Measurements from ENCODE around the gene CLNS1A. TPM values are rescaled to one million over a fixed set of nuclear protein-coding genes. Genes with fewer than 3 reads are reported as not detected.
"Not testable (repeated sequence)": the region's sequence is repeated elsewhere in the genome, so short reads cannot be mapped to it uniquely, and the experiment has no call there.

The CLNS1A gene
- total and polyA plus RNA-seq, 2 donors from 2014 or later = 74.4 to 79.3 TPM

DNA sequence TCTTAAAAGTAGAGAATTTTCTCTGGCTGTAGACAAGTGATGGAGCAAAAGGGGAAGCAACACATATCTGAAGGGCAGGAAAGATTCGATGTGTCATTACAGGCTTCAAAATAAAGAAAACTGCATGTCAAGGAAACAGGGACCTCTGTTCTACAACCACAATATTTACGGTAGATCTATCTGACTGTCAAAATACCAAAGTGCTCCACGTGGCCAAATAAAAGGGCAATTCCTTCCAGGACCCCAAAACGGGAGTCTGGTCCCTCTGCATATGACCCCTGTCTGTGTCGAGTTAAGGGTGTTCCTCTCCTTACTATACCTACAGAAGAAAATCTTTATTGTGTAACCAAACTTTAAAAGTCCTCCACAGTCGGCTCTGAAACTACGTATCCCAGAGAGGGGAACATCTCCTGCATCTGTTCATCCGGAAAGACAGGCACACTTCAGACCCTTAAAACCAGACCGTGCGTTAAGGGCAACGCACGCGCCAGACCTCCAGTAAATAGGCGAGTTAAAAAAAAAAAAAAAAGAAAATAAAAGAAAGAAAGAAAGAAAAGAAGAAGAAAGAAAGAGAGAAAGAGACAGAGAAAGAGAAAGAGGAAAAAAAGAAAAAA, 756 bp downstream of the CLNS1A start:
- DNase-seq (peak in 2 of 5 donors; percentile 12 to 19), FAIRE-seq (no peak)
- H3K27me3 ChIP-seq (ENCODE audit: control insufficient read depth, insufficient read depth, low read length) = no peaks in the 10 kb centered on the region
- H3K4me3 ChIP-seq (ENCODE audit: low read length in 3 of 3) = peak overlapping the region; percentile 85 to 97 (median 96)
- peaks cover 4 to 9% (median 4%) of the 10 kb centered on the region in 3 donors for H3K4me1 ChIP-seq (ENCODE audit: control insufficient read depth in 2 of 3, insufficient read depth in 2 of 3, low read depth in 1 of 3, low read length in 3 of 3)
- no peaks in the 10 kb centered on the region for H3K9me3 ChIP-seq (ENCODE audit: control insufficient read depth in 2 of 3, insufficient read depth in 1 of 3, low read length in 3 of 3)
- TF ChIP-seq, protein P1, sequence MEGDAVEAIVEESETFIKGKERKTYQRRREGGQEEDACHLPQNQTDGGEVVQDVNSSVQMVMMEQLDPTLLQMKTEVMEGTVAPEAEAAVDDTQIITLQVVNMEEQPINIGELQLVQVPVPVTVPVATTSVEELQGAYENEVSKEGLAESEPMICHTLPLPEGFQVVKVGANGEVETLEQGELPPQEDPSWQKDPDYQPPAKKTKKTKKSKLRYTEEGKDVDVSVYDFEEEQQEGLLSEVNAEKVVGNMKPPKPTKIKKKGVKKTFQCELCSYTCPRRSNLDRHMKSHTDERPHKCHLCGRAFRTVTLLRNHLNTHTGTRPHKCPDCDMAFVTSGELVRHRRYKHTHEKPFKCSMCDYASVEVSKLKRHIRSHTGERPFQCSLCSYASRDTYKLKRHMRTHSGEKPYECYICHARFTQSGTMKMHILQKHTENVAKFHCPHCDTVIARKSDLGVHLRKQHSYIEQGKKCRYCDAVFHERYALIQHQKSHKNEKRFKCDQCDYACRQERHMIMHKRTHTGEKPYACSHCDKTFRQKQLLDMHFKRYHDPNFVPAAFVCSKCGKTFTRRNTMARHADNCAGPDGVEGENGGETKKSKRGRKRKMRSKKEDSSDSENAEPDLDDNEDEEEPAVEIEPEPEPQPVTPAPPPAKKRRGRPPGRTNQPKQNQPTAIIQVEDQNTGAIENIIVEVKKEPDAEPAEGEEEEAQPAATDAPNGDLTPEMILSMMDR (IDR thresholded peaks at IDR 0.05; ENCODE audit: borderline replicate concordance, extremely low read depth, insufficient read depth) = no peak
- H3K36me3 ChIP-seq (ENCODE audit: control insufficient read depth in 2 of 3, insufficient read depth in 3 of 3, low read length in 3 of 3) = no peaks in the 10 kb centered on the region
- intact Hi-C loops (cut with DNase I) = no loop called here
- peak overlapping the region in 2 of 3 donors; percentile 67 to 96 for H3K9ac ChIP-seq (ENCODE audit: low read length in 3 of 3)
- H3K27ac ChIP-seq (ENCODE audit: low read depth in 2 of 2, low read length in 2 of 2) = no peak overlapping the region

DNA sequence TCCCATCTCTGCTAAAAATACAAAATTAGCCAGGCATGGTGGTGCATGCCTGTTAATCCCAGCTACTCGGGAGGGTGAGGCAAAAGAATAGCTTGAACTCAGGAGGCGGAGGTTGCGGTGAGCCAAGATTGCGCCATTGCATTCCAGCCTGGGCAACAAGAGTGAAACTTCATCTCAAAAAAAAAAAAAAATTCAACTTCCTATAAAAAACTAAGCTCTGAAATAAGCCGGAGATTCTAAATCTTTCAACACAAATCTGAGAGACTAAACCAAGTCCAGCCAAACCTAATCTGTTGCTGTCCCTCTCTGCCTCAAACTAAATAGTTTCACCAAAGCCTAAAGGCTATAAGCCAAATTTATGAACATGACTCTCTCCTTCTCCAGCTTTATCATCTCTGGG, 3.7 kb downstream of the CLNS1A start:
- H3K9me3 ChIP-seq (ENCODE audit: control insufficient read depth in 2 of 3, insufficient read depth in 1 of 3, low read length in 3 of 3); DNase-seq; intact Hi-C loops (cut with DNase I); FAIRE-seq; H3K4me1 ChIP-seq (ENCODE audit: control insufficient read depth in 2 of 3, insufficient read depth in 2 of 3, low read depth in 1 of 3, low read length in 3 of 3); H3K36me3 ChIP-seq (ENCODE audit: control insufficient read depth in 2 of 3, insufficient read depth in 3 of 3, low read length in 3 of 3); H3K27me3 ChIP-seq (ENCODE audit: control insufficient read depth, insufficient read depth, low read length); H3K4me3 ChIP-seq (ENCODE audit: low read length in 3 of 3); H3K27ac ChIP-seq (ENCODE audit: low read depth in 2 of 2, low read length in 2 of 2); H3K9ac ChIP-seq (ENCODE audit: low read length in 3 of 3): not testable (repeated sequence)

DNA sequence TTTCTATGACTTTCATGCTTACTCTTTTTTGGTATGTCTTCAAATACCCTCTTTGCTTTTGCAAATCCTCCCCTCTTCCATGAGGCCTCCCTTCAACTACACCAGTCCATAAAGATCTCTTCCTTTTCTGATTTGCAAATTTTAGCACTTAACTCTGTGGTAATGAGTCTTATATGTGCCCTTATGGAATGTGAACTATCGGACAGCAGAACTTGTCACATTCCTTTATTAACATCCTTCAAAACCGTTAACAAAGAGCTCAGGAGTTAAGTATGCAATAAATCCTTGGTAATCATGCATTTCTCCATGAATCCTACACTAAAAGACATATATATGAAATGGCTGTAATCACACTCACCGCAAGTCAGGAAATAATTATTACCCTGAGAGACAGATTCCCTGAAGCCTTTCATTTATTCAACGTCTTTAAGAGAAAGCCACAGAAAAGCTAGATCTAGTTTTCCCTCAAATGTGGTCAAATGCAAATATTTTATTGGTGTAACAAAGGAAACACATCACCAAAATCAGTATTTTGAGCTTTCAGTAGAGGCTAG, 7.4 kb downstream of the CLNS1A start:
- intact Hi-C loops (cut with DNase I) = no loop called here
- H3K4me3 ChIP-seq (ENCODE audit: low read length in 3 of 3) = no peak overlapping the region
- TF ChIP-seq, protein P1 (IDR thresholded peaks at IDR 0.05; ENCODE audit: borderline replicate concordance, extremely low read depth, insufficient read depth) = no peak
- no peak overlapping the region for H3K27ac ChIP-seq (ENCODE audit: low read depth in 2 of 2, low read length in 2 of 2)
- H3K9ac ChIP-seq (ENCODE audit: low read length in 3 of 3) = no peak overlapping the region
- H3K4me1 ChIP-seq (ENCODE audit: control insufficient read depth in 2 of 3, insufficient read depth in 2 of 3, low read depth in 1 of 3, low read length in 3 of 3) = no peaks in the 10 kb centered on the region
- no peaks in the 10 kb centered on the region for H3K9me3 ChIP-seq (ENCODE audit: control insufficient read depth in 2 of 3, insufficient read depth in 1 of 3, low read length in 3 of 3)
- H3K36me3 ChIP-seq (ENCODE audit: control insufficient read depth in 2 of 3, insufficient read depth in 3 of 3, low read length in 3 of 3) = peaks cover 0 to 5% (median 3%) of the 10 kb centered on the region in 3 donors
- FAIRE-seq = no peak
- no peaks in the 10 kb centered on the region for H3K27me3 ChIP-seq (ENCODE audit: control insufficient read depth, insufficient read depth, low read length)
- no peak for DNase-seq

DNA sequence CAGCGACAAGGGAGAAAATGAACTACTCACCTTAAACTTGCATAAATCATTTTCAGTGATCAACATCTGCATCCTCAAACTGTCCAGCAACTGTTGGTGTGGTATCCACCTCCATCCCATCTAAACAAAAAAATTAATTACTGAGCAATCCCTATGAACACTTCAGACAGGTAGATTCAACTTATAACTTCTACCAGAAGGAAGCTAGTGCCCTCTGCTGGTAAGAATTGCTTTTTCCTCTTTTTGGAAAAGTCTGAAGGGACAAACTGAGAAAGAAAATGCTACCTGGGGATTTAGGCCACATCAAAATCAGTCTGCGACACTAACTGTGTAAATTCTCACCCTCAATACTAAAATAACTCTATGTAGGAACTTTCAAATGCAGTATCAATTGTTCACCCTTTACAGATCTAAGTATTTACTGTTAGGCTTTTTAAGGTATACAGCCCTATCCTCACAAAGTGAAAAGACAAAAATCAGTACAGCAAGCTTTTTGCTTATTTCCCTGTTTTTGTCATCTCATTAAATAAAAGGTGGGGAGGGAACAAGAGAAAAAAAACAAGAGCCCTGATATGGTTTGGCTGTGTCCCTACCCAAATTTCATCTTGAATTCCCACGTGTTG, 17.9 kb downstream of the CLNS1A start:
- FAIRE-seq = no peak

More for the DNA sequence above, 17.9 kb downstream of the CLNS1A start:
- Histone ChIP-seq H3K4me1 (ENCODE audit: control insufficient read depth in 2 of 3, insufficient read depth in 2 of 3, low read depth in 1 of 3, low read length in 3 of 3) (no peaks in the 10 kb centered on the region), H3K9ac (ENCODE audit: low read length in 3 of 3) (no peak overlapping the region), H3K36me3 (ENCODE audit: control insufficient read depth in 2 of 3, insufficient read depth in 3 of 3, low read length in 3 of 3) (peaks cover 3 to 18% (median 9%) of the 10 kb centered on the region in 3 donors), H3K4me3 (ENCODE audit: low read length in 3 of 3) (no peak overlapping the region), H3K27me3 (ENCODE audit: control insufficient read depth, insufficient read depth, low read length) (no peaks in the 10 kb centered on the region), H3K27ac (ENCODE audit: low read depth in 2 of 2, low read length in 2 of 2) (no peak overlapping the region), H3K9me3 (ENCODE audit: control insufficient read depth in 2 of 3, insufficient read depth in 1 of 3, low read length in 3 of 3) (no peaks in the 10 kb centered on the region)
- peak in 2 of 5 donors; percentile 64 to 72 for DNase-seq
- TF ChIP-seq, protein P1 (IDR thresholded peaks at IDR 0.05; ENCODE audit: borderline replicate concordance, extremely low read depth, insufficient read depth) = peak; percentile 36
- intact Hi-C loops (cut with DNase I) = no loop called here
